Measurements from ENCODE around the gene NLGN1. TPM values are rescaled to one million over a fixed set of nuclear protein-coding genes. Genes with fewer than 3 reads are reported as not detected.

The NLGN1 gene
- total RNA-seq, 1 donor from 2014 or later = 3.9 TPM

DNA sequence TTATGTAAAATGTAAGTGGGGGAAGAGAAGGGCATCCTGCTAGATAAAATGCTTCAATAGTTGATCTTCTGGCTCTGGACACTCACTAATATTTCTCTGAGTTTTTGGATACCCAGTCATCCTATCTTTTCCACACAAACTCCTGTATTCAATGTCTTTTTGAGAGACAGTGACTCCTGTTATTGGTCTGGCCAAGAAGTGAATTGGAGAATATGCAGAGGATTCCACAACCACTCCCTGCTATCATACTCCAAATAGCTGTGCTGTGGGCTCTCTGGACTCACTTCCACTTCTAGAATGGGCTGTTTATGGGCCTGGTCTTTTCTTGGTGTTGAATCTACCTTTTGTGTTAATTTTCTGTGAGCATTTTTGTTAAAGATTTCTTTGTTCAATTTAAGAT, 376.8 kb downstream of the NLGN1 start:
- TF ChIP-seq, protein P1, sequence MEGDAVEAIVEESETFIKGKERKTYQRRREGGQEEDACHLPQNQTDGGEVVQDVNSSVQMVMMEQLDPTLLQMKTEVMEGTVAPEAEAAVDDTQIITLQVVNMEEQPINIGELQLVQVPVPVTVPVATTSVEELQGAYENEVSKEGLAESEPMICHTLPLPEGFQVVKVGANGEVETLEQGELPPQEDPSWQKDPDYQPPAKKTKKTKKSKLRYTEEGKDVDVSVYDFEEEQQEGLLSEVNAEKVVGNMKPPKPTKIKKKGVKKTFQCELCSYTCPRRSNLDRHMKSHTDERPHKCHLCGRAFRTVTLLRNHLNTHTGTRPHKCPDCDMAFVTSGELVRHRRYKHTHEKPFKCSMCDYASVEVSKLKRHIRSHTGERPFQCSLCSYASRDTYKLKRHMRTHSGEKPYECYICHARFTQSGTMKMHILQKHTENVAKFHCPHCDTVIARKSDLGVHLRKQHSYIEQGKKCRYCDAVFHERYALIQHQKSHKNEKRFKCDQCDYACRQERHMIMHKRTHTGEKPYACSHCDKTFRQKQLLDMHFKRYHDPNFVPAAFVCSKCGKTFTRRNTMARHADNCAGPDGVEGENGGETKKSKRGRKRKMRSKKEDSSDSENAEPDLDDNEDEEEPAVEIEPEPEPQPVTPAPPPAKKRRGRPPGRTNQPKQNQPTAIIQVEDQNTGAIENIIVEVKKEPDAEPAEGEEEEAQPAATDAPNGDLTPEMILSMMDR (IDR thresholded peaks at IDR 0.05) = no peak
- no peaks in the 10 kb centered on the region for H3K27me3 ChIP-seq (ENCODE audit: low read depth)
- no peaks in the 10 kb centered on the region for H3K4me1 ChIP-seq
- no peak overlapping the region for H3K4me3 ChIP-seq
- intact Hi-C loops (cut with DNase I) = no loop called here
- no peaks in the 10 kb centered on the region for H3K9me3 ChIP-seq
- ATAC-seq (no peak), DNase-seq (no peak)
- no peaks in the 10 kb centered on the region for H3K36me3 ChIP-seq
- H3K27ac ChIP-seq = no peak overlapping the region

DNA sequence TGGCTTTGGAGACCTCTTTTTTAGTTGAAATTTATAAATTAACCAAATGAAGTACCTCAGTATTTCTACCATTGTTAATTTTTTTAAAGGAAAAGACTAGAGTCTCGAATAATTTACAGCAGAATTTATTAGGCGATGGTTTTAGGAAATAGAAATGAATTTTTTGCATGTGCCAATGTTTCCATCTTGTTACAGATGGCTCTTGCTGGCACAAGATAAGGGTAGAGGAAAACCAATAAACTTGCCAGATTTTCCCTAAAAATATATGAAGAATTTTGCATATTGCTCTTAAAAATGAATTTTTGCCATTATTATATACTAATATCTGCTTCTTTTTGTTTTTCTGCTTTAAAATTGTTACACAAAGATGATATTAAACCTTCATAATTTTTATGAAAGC, 380.7 kb downstream of the NLGN1 start:
- intact Hi-C loops (cut with DNase I) = no loop called here
- ATAC-seq = no peak

DNA sequence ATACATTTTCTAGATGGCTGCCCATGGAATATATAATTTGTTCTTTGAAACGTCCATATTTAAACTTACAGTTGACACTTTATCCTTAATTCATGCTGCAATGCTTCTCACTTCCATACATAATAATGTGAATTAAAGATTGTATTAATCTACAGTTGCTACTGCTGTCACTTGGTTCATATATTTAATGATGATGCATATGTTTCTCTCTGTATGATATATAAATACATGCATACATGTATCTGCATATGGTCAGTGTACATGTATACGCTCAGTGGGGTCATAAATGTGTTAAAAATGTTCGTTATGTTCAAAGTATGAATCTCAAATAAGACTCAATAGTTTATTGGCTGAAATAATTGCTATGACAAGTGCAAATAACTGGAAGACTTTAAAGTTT, 382.5 kb downstream of the NLGN1 start:
- Histone ChIP-seq H3K27me3 (ENCODE audit: low read depth) (no peaks in the 10 kb centered on the region), H3K9me3 (no peaks in the 10 kb centered on the region), H3K4me1 (no peaks in the 10 kb centered on the region), H3K4me3 (no peak overlapping the region), H3K36me3 (no peaks in the 10 kb centered on the region), H3K27ac (no peak overlapping the region)
- DNase-seq (no peak), ATAC-seq (no peak)
- intact Hi-C loops (cut with DNase I) = no loop called here
- TF ChIP-seq, protein P1 (IDR thresholded peaks at IDR 0.05) = no peak

More for the DNA sequence above, 380.7 kb downstream of the NLGN1 start:
- no peak overlapping the region for H3K27ac ChIP-seq
- no peak overlapping the region for H3K4me3 ChIP-seq
- no peaks in the 10 kb centered on the region for H3K27me3 ChIP-seq (ENCODE audit: low read depth)
- no peaks in the 10 kb centered on the region for H3K4me1 ChIP-seq
- no peaks in the 10 kb centered on the region for H3K9me3 ChIP-seq
- H3K36me3 ChIP-seq = no peaks in the 10 kb centered on the region
- DNase-seq = no peak
- TF ChIP-seq, protein P1 (IDR thresholded peaks at IDR 0.05) = no peak

DNA sequence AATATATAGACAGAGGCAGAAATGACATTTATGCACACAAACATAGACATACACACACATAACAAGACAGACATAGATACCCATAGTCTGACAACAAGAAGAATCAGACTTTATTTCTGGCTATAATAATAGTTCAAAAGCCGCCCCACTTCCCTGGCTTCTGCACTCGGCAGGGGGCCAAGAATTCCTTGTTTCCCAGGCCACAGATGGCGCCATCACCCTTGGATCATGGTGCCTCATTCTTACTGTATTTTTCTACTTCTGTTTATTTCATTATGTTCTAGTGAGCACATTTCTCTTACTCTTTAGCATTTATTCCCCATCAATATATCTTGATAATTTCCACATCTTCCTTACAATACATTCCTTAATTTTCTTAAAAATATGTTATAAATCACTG, 387.5 kb downstream of the NLGN1 start:
- TF ChIP-seq, protein P1 (IDR thresholded peaks at IDR 0.05) = no peak
- DNase-seq = no peak
- no peak overlapping the region for H3K27ac ChIP-seq
- H3K27me3 ChIP-seq (ENCODE audit: low read depth) = no peaks in the 10 kb centered on the region
- no peak overlapping the region for H3K4me3 ChIP-seq
- no peaks in the 10 kb centered on the region for H3K4me1 ChIP-seq
- intact Hi-C loops (cut with DNase I) = no loop called here
- H3K36me3 ChIP-seq = no peaks in the 10 kb centered on the region
- ATAC-seq = no peak
- no peaks in the 10 kb centered on the region for H3K9me3 ChIP-seq

DNA sequence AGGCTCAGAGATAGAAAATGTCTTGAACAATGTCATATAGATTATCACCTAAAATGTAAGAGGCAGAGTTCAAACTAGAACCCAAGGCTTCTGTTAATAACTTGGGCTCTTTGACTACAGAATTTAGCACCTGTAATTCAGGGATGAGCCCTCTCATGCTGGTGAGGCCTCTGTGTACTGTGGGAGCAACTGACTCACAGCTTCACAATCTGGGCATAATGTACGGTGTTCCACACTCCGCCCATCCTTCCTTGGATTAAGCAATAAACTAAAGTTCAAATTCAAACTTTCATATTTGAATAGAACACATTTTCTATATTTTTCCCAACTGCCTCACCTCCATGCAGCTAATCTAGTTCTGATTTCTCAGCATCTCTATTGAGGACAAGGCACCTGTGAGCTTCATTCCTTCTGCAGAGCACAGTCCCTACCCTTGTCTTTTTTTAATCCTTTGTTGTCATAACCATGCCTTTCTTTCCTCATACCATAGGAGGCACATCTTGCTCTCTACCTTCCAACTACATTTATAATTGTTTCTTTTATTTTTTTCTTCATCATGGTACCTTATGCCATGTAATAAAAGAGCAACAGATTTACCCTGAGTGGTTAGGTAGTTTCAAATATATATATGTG, 392.1 kb downstream of the NLGN1 start:
- no peak for DNase-seq
- no peak overlapping the region for H3K4me3 ChIP-seq
- no peaks in the 10 kb centered on the region for H3K27me3 ChIP-seq (ENCODE audit: low read depth)
- H3K9me3 ChIP-seq = no peaks in the 10 kb centered on the region
- no peaks in the 10 kb centered on the region for H3K4me1 ChIP-seq
- TF ChIP-seq, protein P1 (IDR thresholded peaks at IDR 0.05) = no peak
- no peaks in the 10 kb centered on the region for H3K36me3 ChIP-seq
- ATAC-seq = no peak
- no peak overlapping the region for H3K27ac ChIP-seq
- intact Hi-C loops (cut with DNase I) = no loop called here

Measured in lower lobe of right lung (tissue), 2 donors.